ENCODE measurements around the gene PGBD2. TPM values are rescaled to one million over a fixed set of nuclear protein-coding genes. Genes with fewer than 3 reads are reported as not detected.

PGBD2 gene
- total and polyA plus RNA-seq, 2 of the 13 experiments (the other 11 are each of a cell fraction or from before 2014, with no cell fraction given), result 6.0 to 7.4 TPM

DNA sequence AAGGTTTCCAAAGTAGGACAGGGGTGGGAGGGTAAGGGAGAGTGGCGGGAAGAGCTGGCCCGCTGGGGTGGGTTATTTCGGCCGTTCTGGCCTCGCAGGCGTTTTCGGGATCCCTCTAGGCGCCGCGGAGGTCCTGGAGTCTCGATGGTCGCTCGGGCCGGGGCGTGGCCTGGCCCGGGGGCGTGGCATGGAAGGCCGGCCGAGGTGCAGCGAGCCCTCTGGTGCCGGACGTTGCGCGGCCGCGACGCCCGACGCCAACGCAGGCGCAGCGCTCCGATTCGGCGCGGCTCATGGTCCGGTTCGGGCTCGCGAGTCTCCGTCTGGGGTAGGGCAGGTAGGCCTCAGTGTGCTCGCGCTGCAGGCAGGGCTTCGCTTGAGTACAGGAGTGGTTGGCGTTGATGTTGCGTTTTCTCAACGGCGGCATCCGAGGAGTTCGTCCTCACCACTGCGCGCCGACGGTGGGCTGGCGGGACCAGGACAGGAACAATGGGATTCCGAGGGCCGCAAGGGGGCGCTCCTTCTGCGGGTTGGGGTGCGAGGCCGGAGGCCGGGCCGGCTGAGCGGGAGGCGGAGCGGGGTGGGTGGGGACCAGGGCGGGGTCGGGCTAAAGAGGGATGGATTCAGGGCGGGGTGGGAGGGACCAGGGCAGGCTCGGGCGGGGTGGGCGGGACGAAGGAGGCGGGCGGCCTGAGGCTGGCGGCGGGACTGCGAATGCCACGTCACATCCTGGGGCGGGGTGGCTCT, at the start of gene PGBD2 (continued):
- TF ChIP-seq CHCHD3 (CRISPR knock-in tag; IDR thresholded peaks at IDR 0.05), result peak; percentile 84; the same call in 1 of the 2 replicates
- no peak; the same call in 1 of the 2 replicates for TF ChIP-seq BCL6 (CRISPR knock-in tag; IDR thresholded peaks at IDR 0.05)
- TF ChIP-seq, protein P1, sequence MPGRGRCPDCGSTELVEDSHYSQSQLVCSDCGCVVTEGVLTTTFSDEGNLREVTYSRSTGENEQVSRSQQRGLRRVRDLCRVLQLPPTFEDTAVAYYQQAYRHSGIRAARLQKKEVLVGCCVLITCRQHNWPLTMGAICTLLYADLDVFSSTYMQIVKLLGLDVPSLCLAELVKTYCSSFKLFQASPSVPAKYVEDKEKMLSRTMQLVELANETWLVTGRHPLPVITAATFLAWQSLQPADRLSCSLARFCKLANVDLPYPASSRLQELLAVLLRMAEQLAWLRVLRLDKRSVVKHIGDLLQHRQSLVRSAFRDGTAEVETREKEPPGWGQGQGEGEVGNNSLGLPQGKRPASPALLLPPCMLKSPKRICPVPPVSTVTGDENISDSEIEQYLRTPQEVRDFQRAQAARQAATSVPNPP (CRISPR knock-in tag; IDR thresholded peaks at IDR 0.05), result peak; percentile 38; the same call in 1 of the 2 replicates
- TF ChIP-seq FOXM1 (CRISPR knock-in tag; IDR thresholded peaks at IDR 0.05), result no peak
- TF ChIP-seq ZNF382 (CRISPR knock-in tag; IDR thresholded peaks at IDR 0.05; ENCODE audit: borderline replicate concordance), result no peak
- TF ChIP-seq, protein P2, sequence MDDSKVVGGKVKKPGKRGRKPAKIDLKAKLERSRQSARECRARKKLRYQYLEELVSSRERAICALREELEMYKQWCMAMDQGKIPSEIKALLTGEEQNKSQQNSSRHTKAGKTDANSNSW (CRISPR knock-in tag; IDR thresholded peaks at IDR 0.05; ENCODE audit: borderline replicate concordance), result peak; percentile 62; the same call in 1 of the 2 replicates
- TF ChIP-seq STAT5B (CRISPR knock-in tag; IDR thresholded peaks at IDR 0.05), result peak; percentile 48; the same call in 1 of the 2 replicates
- TF ChIP-seq ZBTB8A (CRISPR knock-in tag; IDR thresholded peaks at IDR 0.05; ENCODE audit: borderline replicate concordance, low read depth), result no peak
- 0 out of 2 replicates have a peak, but pooled peaks have one; percentile 83 for TF ChIP-seq REL (CRISPR knock-in tag; conservative IDR thresholded peaks at IDR 0.05)
- no peak for TF ChIP-seq NFE2L2 (IDR thresholded peaks at IDR 0.05; ENCODE audit: low read length)
- TF ChIP-seq TRIM24 (CRISPR knock-in tag; IDR thresholded peaks at IDR 0.05), result no peak
- TF ChIP-seq, protein P3, sequence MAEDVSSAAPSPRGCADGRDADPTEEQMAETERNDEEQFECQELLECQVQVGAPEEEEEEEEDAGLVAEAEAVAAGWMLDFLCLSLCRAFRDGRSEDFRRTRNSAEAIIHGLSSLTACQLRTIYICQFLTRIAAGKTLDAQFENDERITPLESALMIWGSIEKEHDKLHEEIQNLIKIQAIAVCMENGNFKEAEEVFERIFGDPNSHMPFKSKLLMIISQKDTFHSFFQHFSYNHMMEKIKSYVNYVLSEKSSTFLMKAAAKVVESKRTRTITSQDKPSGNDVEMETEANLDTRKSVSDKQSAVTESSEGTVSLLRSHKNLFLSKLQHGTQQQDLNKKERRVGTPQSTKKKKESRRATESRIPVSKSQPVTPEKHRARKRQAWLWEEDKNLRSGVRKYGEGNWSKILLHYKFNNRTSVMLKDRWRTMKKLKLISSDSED (CRISPR knock-in tag; IDR thresholded peaks at IDR 0.05), result peak; percentile 22; the same call in 1 of the 2 replicates
- no peak for TF ChIP-seq SMARCC2 (IDR thresholded peaks at IDR 0.05)
- no peak; the same call in 1 of the 2 replicates for TF ChIP-seq ZNF12 (CRISPR knock-in tag; IDR thresholded peaks at IDR 0.05)
- peak; percentile 92 for TF ChIP-seq ZNF33B (CRISPR knock-in tag; IDR thresholded peaks at IDR 0.05)
- TF ChIP-seq, protein P4, sequence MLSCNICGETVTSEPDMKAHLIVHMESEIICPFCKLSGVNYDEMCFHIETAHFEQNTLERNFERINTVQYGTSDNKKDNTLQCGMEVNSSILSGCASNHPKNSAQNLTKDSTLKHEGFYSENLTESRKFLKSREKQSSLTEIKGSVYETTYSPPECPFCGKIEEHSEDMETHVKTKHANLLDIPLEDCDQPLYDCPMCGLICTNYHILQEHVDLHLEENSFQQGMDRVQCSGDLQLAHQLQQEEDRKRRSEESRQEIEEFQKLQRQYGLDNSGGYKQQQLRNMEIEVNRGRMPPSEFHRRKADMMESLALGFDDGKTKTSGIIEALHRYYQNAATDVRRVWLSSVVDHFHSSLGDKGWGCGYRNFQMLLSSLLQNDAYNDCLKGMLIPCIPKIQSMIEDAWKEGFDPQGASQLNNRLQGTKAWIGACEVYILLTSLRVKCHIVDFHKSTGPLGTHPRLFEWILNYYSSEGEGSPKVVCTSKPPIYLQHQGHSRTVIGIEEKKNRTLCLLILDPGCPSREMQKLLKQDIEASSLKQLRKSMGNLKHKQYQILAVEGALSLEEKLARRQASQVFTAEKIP (CRISPR knock-in tag; IDR thresholded peaks at IDR 0.05; ENCODE audit: borderline replicate concordance), result no peak
- no peak for TF ChIP-seq TBX3 (IDR thresholded peaks at IDR 0.05; ENCODE audit: borderline replicate concordance)
- peak; percentile 74; the same call in 1 of the 2 replicates for TF ChIP-seq TARDBP (CRISPR knock-in tag; IDR thresholded peaks at IDR 0.05)
- TF ChIP-seq FOSL1 (CRISPR knock-in tag; IDR thresholded peaks at IDR 0.05; ENCODE audit: borderline replicate concordance), result no peak
- peak; percentile 91; the same call in 1 of the 2 replicates for TF ChIP-seq IRX3 (CRISPR knock-in tag; IDR thresholded peaks at IDR 0.05; ENCODE audit: borderline replicate concordance, low read depth)
- no peak; the same call in 1 of the 2 replicates for TF ChIP-seq ADNP (CRISPR knock-in tag; IDR thresholded peaks at IDR 0.05)
- peak; percentile 65; the same call in 1 of the 2 replicates for TF ChIP-seq ZSCAN9 (CRISPR knock-in tag; IDR thresholded peaks at IDR 0.05; ENCODE audit: borderline replicate concordance)
- no peak for TF ChIP-seq HOXA7 (CRISPR knock-in tag; IDR thresholded peaks at IDR 0.05)
- peak; percentile 90 for TF ChIP-seq ZNF329 (CRISPR knock-in tag; IDR thresholded peaks at IDR 0.05; ENCODE audit: low read depth)
- 0 out of 2 replicates have a peak, but pooled peaks have one; percentile 25 for TF ChIP-seq SP140L (CRISPR knock-in tag; IDR thresholded peaks at IDR 0.05; ENCODE audit: borderline replicate concordance)
- no peak for TF ChIP-seq ZNF253 (CRISPR knock-in tag; IDR thresholded peaks at IDR 0.05; ENCODE audit: borderline replicate concordance)
- TF ChIP-seq ERF (CRISPR knock-in tag; IDR thresholded peaks at IDR 0.05), result peak; percentile 82
- TF ChIP-seq PHF8 (CRISPR knock-in tag; IDR thresholded peaks at IDR 0.05), result peak; percentile 98

All from HepG2 (cell line).